C4-2B (cell line): Measurements from ENCODE around the gene SNTA1.

ENCODE experiments used
- ZFX ChIP-seq: fragments of 450-650 bp; IDR thresholded peaks from 2 replicates; pipeline ENCODE4 v1.6.1; 2017
- TF ChIP-seq, protein P1 (sequence below): fragments of 450-650 bp; conservative IDR thresholded peaks from 2 replicates; pipeline ENCODE4 v1.5.1; 2017; ENCODE audit warnings: mild to moderate bottlenecking

DNA sequence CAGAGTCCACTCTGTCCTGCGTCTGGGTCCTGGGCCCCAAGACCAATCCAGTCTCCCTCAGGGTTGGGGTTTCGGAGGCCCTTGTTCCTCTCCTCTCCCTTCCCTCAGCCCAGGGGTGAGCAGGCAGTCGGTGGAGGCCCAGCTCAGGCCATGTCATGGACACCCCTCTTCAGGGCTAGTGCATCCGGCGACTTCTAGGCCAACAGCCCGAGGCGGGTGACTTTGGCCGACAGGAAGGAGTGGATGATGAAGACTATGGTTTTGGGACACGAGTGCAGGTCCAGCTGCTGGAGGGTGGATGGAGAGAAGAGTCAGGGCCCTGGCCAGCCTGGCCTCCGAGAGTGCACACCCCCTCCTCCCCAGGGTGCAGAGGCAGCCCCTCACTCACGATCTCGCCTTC lies 35.2 kb downstream of the SNTA1 start:
- TF ChIP-seq, protein P1, sequence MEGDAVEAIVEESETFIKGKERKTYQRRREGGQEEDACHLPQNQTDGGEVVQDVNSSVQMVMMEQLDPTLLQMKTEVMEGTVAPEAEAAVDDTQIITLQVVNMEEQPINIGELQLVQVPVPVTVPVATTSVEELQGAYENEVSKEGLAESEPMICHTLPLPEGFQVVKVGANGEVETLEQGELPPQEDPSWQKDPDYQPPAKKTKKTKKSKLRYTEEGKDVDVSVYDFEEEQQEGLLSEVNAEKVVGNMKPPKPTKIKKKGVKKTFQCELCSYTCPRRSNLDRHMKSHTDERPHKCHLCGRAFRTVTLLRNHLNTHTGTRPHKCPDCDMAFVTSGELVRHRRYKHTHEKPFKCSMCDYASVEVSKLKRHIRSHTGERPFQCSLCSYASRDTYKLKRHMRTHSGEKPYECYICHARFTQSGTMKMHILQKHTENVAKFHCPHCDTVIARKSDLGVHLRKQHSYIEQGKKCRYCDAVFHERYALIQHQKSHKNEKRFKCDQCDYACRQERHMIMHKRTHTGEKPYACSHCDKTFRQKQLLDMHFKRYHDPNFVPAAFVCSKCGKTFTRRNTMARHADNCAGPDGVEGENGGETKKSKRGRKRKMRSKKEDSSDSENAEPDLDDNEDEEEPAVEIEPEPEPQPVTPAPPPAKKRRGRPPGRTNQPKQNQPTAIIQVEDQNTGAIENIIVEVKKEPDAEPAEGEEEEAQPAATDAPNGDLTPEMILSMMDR: no peak
- TF ChIP-seq ZFX: no peak
